G401 (cell line): Measurements from ENCODE around the gene ZNF789. TPM values are rescaled to one million over a fixed set of nuclear protein-coding genes. Genes with fewer than 3 reads are reported as not detected.

Experiments
- DNase-seq: peaks from one replicate; pipeline ENCODE4 v3.0.0-alpha.2; 2015; ENCODE audit warnings: low spot score
- in situ Hi-C: cut with HindIII; loops from 2 replicates; pipeline ENCODE4 v1.10.0; 2016; ENCODE audit warnings: low sequenced_read_pairs, mixed read lengths
- total RNA-seq: library from RNA; depleted of rRNA; stranded (reverse); fragments of >200 nt; shearing (Covaris generic); gene quantifications from 2 replicates; pipeline ENCODE4 v1.2.3, GENCODE V29; 2014

ZNF789 gene
- total RNA-seq, 1 experiment from 2014 or later, result 7.8 TPM

DNA sequence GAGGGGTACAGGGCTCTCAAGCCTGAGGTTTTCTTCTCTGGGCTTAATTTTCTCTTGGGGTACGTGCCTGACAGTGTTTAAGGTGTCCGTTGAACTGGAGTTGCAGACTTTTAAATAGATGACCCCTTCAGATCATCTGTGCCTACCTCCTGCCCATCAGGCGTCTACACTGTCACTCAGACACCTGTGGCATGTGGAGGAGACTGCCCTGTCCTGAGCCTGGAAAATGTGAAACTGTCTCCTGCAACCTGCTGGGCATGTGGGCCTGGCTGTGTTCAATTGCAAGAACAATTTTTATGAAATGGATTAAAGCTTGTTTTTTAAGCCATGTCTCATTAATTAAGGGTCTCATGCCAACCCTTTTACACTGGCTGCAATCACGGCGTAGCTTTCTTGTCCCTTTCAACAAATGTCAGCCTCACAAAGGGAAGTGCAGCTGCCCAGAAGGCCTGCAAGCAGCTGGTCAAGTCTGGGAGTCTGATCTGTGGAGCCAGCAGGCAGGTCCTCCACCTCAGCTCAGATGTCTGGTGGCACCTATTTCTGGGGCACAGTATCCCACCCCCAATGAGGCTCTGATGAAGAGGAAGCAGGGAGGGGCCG is 15.5 kb upstream of the ZNF789 start:
- DNase-seq, result no peak
- in situ Hi-C loops, result no loop called here

DNA sequence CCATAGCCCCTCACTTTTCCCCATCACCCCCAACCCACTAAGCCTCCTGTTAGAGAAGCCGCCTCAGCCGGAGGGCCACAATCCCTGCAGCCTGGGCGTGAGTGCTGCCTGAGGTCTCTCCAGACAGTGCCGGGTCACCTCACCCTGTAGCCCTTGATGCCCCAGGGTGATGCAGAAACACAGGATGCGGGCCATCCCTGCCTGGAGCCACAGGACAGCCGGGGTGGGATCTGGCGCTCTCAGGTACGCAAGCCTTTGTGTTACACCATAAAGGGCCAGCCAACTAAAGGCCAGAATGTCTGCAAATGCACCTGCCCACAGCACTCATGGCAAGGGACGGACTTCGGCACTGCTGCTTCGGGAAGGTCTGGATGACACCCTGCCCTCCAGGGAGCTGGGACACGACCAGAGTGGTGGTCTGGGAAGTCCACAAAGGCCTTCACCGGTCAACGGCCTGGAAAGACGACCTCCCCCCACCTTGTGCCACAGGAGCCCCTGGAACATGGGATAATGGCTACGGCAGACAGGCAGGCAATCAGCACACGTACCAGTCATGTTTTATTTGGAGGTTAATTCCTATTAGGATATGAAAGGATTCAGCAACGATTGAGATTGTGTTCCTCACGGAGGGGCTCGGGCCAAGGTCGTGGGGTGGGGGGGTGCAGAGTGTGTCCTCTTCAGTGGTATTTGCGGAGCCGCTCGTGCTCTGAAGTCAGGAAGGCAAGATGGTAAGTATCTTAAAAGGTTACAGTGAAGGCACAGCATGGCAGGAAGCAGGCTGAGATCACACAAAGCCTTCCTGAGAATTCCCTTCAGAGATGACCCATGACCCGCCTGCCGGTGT is 14.8 kb upstream of the ZNF789 start:
- no peak for DNase-seq
- in situ Hi-C loops, result no loop called here

DNA sequence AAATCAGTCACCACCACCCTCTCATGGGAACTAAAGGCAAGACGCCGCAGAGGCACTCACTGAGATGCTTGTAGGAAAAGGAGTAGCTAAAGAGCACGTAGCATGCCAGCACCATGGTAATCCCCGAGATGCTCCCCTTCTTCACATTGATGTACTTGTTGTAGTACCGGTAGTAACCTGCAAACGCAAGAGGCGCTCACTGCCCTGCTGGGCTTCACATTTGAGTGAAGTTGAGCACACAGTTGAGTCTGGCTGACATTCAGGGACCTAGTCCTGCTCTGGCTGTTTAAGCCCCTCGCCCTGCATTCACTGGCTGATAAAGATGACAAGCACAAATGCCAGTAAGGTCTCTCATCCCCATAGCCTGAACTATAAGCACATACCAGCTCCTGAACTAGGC is 13.6 kb upstream of the ZNF789 start:
- no peak for DNase-seq
- in situ Hi-C loops, result no loop called here

DNA sequence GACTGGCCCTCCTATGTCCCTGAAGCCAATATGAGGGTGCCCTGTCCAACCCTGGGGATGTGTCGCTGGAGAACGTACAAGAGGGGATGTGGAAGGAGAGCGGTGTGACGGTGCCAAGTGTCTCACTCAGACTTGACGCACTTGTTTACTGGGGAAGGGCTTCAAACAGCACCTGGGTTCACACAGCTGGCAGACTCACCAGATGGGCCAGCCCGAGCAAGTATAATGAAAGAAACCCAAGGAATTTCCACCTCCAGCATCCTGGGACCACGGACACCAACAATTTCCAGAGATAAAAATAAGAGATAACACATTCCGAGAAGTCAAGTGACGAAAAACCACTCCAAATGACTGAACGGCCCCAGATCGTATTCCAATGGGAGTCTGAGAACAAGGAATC is 12.0 kb upstream of the ZNF789 start:
- in situ Hi-C loops, result no loop called here
- DNase-seq, result no peak

DNA sequence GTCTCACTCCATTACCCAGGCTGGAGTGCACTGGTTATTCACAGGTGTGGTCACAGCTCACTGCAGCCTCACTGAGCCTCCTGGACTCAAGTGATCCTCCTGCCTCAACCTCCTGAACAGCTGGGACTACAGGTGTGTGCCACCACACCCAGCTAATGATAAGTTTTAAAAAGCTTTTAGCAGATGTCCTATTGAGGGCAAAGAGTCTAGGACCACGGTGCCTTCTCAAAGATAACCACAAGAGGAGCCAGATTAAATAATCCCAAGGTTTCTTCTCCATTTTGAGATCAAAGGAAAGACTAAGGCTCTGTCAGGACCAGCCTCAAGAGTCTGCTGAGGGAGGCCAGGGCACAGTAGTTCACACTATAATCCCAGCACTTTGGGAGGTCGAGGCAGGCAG is 11.5 kb upstream of the ZNF789 start:
- in situ Hi-C loops, result no loop called here
- no peak for DNase-seq

DNA sequence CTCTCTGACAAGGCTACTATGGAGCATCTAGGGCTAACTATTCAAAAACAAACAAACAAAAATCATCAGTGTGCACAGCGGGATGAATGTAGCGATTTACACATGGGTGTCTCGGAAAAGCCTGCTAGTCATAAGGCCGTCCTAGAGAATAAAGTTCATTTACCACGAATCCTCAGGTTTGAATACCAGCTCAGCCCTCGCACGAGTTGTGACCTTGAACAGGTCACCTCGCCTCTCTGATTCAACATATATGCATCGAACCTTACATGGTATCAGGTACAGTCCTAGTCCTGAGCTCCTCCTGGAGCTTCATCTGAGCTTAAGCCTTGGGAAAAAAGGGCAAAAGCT is 7.3 kb upstream of the ZNF789 start:
- DNase-seq, result no peak
- in situ Hi-C loops, result no loop called here

DNA sequence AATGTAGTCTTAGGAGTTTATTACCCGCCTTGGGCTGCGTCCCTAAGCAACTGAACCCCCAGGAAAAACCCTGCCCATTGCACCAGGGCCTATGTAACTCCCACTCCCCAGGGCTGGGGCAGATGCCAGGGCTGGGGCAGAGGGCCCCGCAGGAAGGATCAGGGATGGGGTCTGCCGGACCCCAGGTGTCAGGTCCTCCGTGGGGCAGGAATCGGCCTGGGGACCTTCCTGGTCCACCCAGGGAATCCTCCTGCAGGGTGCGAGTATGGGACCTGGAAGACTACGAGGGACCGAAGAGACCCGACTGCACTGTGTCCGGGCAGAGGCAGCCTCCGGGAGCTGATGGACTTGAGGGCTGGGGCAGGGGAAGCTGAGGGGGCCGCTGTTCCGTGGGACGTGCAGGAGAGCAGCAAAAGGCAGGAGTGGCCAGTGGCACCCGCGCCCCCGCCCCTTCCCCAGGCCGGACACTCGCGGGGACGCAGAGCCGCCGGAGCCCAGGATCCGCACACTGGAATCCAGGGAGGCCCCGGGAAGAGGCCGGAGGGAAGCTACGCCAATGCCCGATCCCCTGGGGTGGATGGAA is 4.3 kb upstream of the ZNF789 start:
- DNase-seq, result no peak
- in situ Hi-C loops, result no loop called here

DNA sequence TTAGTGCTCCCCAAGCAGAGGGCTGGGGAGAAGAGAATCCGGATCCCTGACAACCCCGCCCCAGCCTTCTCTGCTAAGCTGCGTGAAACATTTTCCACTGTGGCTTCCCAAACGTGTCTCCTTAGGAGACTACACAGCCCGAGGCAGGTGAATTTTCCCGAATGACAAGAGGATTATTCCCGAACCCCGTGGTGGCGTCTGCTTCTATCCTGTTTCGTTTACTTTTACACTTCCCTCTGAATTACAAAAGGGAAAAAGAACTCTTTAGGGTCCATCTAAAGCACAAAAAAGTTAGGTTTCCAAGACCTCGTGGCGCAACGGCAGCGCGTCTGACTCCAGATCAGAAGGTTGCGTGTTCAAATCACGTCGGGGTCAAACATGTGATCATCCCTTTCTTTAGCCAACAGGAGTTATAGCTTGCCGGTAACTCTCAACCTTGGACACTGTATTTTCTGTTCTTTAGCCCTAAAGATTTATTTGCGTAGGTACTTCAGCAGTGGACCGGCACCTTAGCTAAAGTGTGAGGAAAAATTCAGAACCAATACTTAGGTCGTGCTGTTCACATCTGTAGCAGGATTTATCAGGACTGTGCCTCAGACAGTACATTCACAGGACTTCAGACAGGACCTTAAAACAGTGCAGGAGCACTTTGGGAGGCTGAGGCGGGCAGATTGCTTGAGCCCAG is 3.2 kb upstream of the ZNF789 start:
- DNase-seq, result peak; percentile 37
- in situ Hi-C loops, result no loop called here

DNA sequence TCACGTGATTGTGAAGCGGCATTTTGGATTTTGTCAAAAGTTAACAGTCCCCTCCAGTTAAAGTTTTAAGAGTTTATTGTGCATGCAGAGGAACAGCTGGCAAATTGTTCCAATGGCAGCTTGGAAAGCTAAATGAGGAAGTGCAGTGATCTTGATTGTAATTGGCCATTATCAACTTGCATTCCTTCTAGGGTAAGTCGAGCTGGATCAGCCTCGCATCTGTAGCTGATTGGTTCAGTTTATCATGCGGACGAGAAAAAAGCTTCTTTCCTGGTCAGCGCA is 566 bp downstream of the ZNF789 start:
- DNase-seq, result peak; percentile 27
- in situ Hi-C loops, result no loop called here

DNA sequence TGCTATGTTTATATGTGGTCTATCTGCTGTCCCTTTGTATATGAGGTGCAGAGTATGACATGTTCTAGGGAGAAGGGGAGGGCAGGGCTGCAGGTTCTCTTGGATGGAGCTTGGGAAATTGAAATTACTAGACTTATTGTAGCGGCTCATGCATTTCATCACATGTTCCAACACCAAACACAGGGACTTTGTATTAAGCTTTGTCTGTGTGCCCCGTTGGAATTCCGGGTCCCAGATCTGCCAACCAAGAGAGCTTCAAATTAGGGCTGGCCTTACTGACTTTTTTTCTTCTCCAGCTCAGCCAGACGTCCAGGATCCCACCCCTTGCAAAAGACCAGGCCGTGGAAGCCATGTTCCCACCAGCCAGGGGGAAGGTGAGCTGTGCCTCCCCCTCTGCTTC is 3.4 kb downstream of the ZNF789 start:
- in situ Hi-C loops, result no loop called here
- DNase-seq, result no peak

DNA sequence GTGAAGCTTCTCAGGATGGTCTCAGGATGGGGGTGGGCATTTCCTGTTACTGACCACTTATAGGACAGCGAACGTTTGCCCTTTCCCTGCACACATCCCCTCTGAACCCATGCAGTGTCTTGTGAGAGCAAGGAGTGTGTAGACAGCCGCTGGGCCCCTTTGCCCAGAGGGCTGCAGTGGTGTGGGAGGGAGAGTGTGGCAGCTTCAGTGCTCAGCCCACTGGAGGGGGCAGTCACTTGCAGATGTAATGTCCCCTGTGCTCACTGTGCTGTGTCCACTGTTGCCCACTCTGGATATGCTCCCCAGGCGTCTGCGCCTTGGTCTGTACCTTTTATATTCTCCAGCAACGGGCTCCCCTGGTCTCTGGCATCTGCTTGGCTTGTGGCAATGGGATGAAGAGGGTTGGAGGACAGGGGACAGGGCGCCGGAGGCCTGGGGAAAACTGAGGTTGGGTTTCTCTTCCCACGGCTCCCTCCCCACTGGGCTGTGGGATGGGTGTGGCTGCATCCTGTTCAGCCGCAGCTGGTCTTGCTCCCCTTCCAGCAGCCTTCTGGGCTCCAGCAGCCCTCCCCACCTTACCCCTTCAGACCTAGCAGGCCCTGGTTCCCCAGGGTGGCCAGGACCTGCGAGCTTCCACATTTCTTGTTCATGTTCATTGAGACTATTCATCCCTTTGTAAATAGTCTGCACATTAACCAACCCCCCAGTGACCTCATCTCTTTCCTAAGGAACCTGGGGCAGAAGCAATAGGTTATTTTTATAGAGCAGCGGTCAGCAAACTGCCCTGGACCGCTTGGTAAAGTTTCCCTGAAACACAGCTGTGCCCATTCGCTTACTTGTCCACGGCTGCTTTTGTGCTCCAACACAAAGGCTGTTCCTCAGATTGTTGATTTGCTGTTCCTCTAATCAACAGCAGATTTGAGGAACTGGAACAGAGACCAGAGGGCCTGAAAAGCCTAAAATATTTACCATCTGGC is 6.1 kb downstream of the ZNF789 start:
- no peak for DNase-seq
- in situ Hi-C loops, result no loop called here

DNA sequence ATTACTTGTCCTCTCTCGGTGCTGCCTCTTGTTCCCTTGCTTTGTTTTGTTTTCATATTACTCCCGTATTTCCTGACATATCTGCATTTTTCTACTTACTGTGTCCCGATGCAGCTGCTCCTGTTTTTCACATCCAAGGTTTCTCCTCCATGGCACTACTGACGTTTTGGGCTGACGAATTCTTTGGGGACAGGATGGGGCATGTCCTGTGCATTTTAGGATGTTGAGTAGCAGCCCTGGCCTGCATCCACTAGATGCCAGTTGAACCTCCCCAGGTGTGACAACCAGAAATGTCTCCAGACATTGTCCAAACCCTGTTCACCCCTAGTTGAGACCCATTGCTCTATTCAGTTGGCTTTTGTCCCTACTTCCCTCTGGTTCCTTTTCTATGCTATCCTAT is 12.4 kb downstream of the ZNF789 start:
- in situ Hi-C loops, result no loop called here
- DNase-seq, result no peak

DNA sequence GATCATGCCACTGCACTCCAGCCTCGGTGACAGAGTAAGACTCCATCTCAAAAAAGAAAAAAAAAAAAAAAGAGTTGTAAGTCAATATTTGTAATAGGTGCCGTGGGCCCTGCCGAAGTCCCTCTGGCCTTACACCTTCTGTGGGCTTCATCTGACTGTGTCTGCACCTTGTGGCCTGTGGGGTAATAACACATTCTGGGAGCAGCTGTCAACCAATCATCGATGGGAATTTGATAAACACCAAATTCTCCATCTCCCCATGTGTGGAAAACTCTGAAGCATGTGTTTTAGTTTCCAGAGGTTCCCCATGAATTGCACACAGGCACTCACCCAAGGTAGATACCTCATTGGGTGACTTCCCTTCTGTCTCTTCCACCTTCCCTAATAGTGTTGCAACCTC is 16.5 kb downstream of the ZNF789 start:
- in situ Hi-C loops, result no loop called here
- no peak for DNase-seq

DNA sequence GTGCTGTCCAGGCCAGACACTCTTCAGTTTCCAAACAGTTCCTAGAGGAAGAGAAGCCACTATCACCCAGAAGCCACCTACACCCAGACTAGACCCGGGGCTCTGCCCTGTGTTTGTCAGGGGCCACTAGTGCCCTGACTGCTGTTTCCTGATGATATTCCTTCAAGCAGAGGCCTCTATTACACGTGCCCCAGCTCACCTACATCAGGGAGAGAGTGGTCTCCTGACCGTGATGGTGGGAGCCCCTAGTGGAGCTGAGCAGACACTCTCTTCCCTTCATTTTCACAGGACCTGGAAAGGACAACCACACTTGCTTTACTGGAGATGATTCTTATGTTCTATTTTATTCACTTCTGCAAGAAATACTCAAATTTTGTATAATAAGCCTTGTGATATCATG is 18.2 kb downstream of the ZNF789 start:
- DNase-seq, result no peak
- in situ Hi-C loops, result no loop called here

DNA sequence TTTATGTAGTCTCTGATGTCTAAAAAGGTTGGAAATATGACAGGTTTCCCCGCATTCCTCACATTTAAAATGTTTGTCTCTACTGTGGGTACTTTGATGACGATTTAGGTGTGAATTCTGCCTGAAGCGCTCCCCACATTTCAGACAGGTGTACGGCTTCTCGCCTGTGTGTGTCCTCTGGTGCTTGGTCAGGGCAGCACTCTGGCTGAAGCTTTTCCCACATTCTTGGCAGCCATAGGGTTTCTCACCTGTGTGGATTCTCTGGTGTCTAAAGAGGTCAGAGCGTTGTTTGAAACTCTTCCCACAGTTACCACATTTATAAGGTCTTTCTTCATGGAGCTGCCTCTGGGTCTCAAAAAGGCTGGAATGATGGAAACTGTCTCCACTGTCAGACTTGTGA is 21.1 kb downstream of the ZNF789 start:
- DNase-seq, result no peak

DNA sequence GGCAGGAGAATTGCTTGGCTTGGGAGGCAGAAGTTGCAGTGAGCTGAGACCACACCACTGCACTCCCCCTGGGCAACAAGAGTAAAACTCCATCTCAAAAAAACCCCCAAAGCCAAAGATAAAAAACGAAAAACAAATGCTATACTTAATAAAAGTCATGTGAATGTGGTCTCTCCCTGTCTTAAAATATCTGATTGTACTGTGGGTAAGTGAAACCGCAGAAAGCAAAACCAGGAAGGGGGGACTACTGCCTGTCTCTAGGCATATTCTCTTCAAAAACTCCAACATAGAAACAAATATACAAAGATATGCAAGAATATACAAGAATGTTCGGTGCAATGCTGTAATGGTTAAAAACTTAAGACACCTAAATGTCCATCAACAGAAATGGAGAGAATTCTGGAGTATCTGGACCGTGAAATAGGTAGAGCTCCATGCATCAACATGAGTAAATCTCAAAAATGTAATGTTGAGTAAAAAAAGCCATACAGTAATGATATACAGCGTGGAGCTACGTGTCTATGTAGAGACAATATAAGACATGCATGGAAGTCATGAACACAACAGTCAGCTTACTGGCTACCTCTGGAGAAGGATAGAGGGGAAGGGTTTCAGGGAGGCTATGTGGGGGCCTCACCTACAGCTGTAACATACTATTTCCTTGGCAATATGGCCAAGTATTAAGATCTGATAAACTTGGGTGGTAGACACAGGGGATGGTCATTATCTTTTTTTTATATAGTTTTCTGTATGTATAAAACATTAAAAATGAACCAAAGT is 25.3 kb downstream of the ZNF789 start:
- no peak for DNase-seq
- in situ Hi-C loops, result no loop called here

More for the DNA sequence above, 21.1 kb downstream of the ZNF789 start:
- in situ Hi-C loops, result no loop called here

DNA sequence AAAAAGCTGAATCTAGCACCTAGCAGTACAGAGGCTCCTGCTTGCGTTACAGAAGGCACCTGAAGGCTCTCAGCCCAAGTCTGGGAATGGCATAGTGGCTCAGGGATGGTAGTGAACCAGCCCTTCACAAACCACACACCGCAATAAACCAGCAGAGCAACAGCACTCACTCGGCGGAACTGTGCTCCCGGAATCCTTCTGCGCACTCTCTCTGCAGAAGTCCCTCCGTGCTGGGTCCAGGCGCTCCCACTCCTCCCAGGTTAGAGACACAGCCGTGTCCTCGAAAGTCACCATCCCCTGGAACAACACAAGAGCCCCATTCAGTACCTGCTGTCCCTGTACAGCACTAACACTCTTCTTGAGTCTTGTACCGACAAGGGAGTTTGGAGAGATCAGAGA is 25.9 kb downstream of the ZNF789 start:
- no peak for DNase-seq
- in situ Hi-C loops, result no loop called here

DNA sequence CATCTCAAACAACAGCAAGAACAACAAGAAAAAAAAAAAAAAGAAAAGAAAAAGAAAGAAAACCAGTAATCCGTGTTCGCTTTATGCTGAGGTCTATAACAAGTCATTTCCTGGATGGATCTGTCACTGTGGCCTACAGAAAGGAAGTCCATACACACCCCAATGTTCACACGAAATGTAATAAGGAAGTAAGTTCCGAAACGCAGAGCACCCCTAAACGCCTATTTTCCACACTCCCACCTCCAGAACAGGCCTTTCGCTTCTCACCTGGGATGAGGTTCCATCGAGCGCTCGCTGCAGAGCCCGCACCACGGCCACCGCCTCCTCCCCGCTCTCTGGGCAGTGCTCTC is 26.7 kb downstream of the ZNF789 start:
- no peak for DNase-seq
- in situ Hi-C loops, result no loop called here
